Keratinocyte (primary cell): ENCODE results near the gene IL1RAPL1.

Experiments
- CTCF ChIP-seq, 3 experiments: IDR thresholded peaks in 1 of 3; conservative IDR thresholded peaks in 1 of 3; optimal IDR thresholded peaks in 1 of 3; 2 replicates in 2 of 3; 3 replicates in 1 of 3; pipeline versions ENCODE3 to v1.5.1; 2011; ENCODE audit warnings: low read length in 3 of 3, mild to moderate bottlenecking in 3 of 3, moderate library complexity in 2 of 3, control low read depth in 1 of 3, inconsistent platforms in 1 of 3; ENCODE audit not compliant: insufficient read depth in 2 of 3; ENCODE audit errors: extremely low read depth in 1 of 3
- EZH2 ChIP-seq: IDR thresholded peaks from one replicate; pipeline ENCODE4 v1.6.1; 2012; ENCODE audit warnings: inconsistent platforms, mild to moderate bottlenecking, low read length, moderate library complexity

GRCh38 chrX:28960063-28960462, 372.8 kb downstream of the IL1RAPL1 start:
- TF ChIP-seq CTCF (optimal IDR thresholded peaks at IDR 0.05 in 1 of 3, IDR thresholded peaks at IDR 0.05 in 1 of 3, conservative IDR thresholded peaks at IDR 0.05 in 1 of 3; ENCODE audit: extremely low read depth in 1 of 3, insufficient read depth in 2 of 3, low read length in 3 of 3) (no peak), EZH2 (no peak)
